Adrenal gland (tissue), 12 donors: Measurements from ENCODE around the gene HMCN2. TPM values are rescaled to one million over a fixed set of nuclear protein-coding genes. Genes with fewer than 3 reads are reported as not detected.

Experiments used
- DNase-seq, 7 donors: peaks; one replicate each; pipeline ENCODE4 v3.0.0-alpha.2; 2019 to 2020
- H3K27ac ChIP-seq, 5 donors: fragments of 200-600 bp; sonication (generic) in 4 of 5; 1 replicate in 3 of 5; 2 replicates in 2 of 5; pipeline versions ENCODE4 v1.5.1 to v1.8.0; 2016 to 2020; ENCODE audit warnings: mild to moderate bottlenecking in 1 of 5
- H3K27me3 ChIP-seq: fragments of 200-600 bp; 2 replicates; pipeline ENCODE4 v1.8.0; 2021
- H3K36me3 ChIP-seq, 2 donors: fragments of 200-600 bp; replicated peaks in 1 of 2; 1 replicate in 1 of 2; 2 replicates in 1 of 2; pipeline versions ENCODE4 v1.5.1 to v1.8.0; 2018 to 2022
- H3K4me1 ChIP-seq, 2 donors: fragments of 200-600 bp; replicated peaks in 1 of 2; 1 replicate in 1 of 2; 2 replicates in 1 of 2; pipeline versions ENCODE4 v1.5.1 to v1.8.0; 2018 to 2021
- H3K4me3 ChIP-seq, 4 donors: fragments of 200-600 bp; sonication (generic) in 3 of 4; one replicate each; pipeline ENCODE4 v1.5.1; 2016 to 2018
- H3K9me3 ChIP-seq, 3 donors: fragments of 200-600 bp; sonication (generic) in 1 of 3; replicated peaks in 1 of 3; 1 replicate in 2 of 3; 2 replicates in 1 of 3; pipeline versions ENCODE4 v1.5.1 to v1.8.0; 2016 to 2021
- CTCF ChIP-seq, 6 experiments: fragments of 450-650 bp in 4 of 6; fragments of 200-600 bp in 2 of 6; sonication (generic) in 1 of 6; IDR thresholded peaks; 1 replicate in 5 of 6; 2 replicates in 1 of 6; pipeline versions ENCODE4 v1.5.1 to v1.8.0; 2016 to 2021; ENCODE audit warnings: antibody characterized with exemption in 6 of 6, mild to moderate bottlenecking in 2 of 6, moderate library complexity in 1 of 6
- POLR2A ChIP-seq, 2 donors: fragments of 450-650 bp; IDR thresholded peaks; one replicate each; pipeline ENCODE4 v1.6.1; 2017; ENCODE audit warnings: antibody characterized with exemption in 2 of 2, mild to moderate bottlenecking in 2 of 2, moderate library complexity in 1 of 2
- WGBS, 4 donors: extraction: QIAGEN DNeasy Blood & Tissue Kit in 2 of 4; methylation state at CpG; one replicate each; pipeline versions ENCODE4 v1.1.5 to v1.1.7; 2013 to 2017; 5-methylcytosine and 5-hydroxymethylcytosine counted together
- intact Hi-C, 2 donors: fragments of 100-400 bp; cut with DNase I; formaldehyde crosslinking; loops; one replicate each; pipeline versions ENCODE4 v1.14.1 to v1.15.0; 2022 to 2023
- polyA plus RNA-seq, 3 donors: library from polyadenylated mRNA; stranded (reverse); fragments of 200-250 nt in 2 of 3; fragments of 350-450 nt in 1 of 3; fragmentation: Illumina TruSeq in 1 of 3; extraction: RNeasy Lipid Tissue Mini Kit (QIAGEN cat#74804) in 1 of 3; gene quantifications; one replicate each; pipeline ENCODE4 v1.2.3, GENCODE V29; 2013 to 2014
- total RNA-seq, 9 donors: library from RNA; depleted of rRNA in 4 of 9; stranded (reverse); fragments of >200 nt in 4 of 9; fragments of 120-200 nt in 1 of 9; fragmentation: NEBNext Ultra II Directional in 1 of 9; extraction: Animal tissue kit (Norgen Biotek cat#: 25700) in 1 of 9; gene quantifications; one replicate each; pipeline versions ENCODE4 v1.1.0 to v1.2.4, GENCODE V29; 2013 to 2023
- donor health status: healthy with polysubstance abuse.
- donor health status: Bipolar disorder and iron deficiency.
- donor health status: DM: yes; HTN: yes; CAD: no.
- donor health status: DM: no; HTN: no; CAD: no.
- donor health status: DM: no; HTN: no; CAD: no.
- donor health status: DM: yes; HTN: yes; CAD: no.

The HMCN2 gene
- total and polyA plus RNA-seq, 12 donors: 0.05 to 25.8 (median 0.42) TPM; not detected in 1

GRCh38 chr9:130458027-130458803, 192.7 kb downstream of the HMCN2 start:
- intact Hi-C loops: no loop called here
- Histone ChIP-seq H3K4me3 (no peak overlapping the region), H3K4me1 (peaks cover 9 to 10% of the 10 kb centered on the region in 2 donors), H3K27me3 (no peaks in the 10 kb centered on the region), H3K9me3 (no peaks in the 10 kb centered on the region), H3K27ac (no peak overlapping the region), H3K36me3 (no peaks in the 10 kb centered on the region)
- no peak for DNase-seq
- WGBS, 4 donors: 89 to 93% (median 92%) methylated on average over 15 to 23 of the region's 23 CpGs
- TF ChIP-seq POLR2A (IDR thresholded peaks at IDR 0.05) (no peak), CTCF (IDR thresholded peaks at IDR 0.05) (no peak)

GRCh38 chr9:130458804-130459067, 193.2 kb downstream of the HMCN2 start:
- WGBS, 4 donors: 58 to 64% (median 62%) methylated on average over 2 to 5 of the region's 5 CpGs; no CpG with 5 or more reads in 1 of the 4 donors
- Histone ChIP-seq H3K27me3 (no peaks in the 10 kb centered on the region), H3K36me3 (no peaks in the 10 kb centered on the region), H3K4me3 (no peak overlapping the region), H3K27ac (no peak overlapping the region), H3K4me1 (peaks cover 4% of the 10 kb centered on the region in 2 donors), H3K9me3 (no peaks in the 10 kb centered on the region)
- no peak for DNase-seq
- intact Hi-C loops: no loop called here
- no peak for TF ChIP-seq POLR2A (IDR thresholded peaks at IDR 0.05)

GRCh38 chr9:130459151-130459550, 193.6 kb downstream of the HMCN2 start:
- no peaks in the 10 kb centered on the region for H3K9me3 ChIP-seq
- H3K36me3 ChIP-seq: no peaks in the 10 kb centered on the region
- no peak for TF ChIP-seq CTCF (IDR thresholded peaks at IDR 0.05)
- no peak for TF ChIP-seq POLR2A (IDR thresholded peaks at IDR 0.05)
- H3K4me1 ChIP-seq: peaks cover 0 to under 1% of the 10 kb centered on the region in 2 donors
- WGBS, 4 donors: 83 to 90% (median 87%) methylated on average over 8 of the region's 8 CpGs
- intact Hi-C loops: no loop called here
- no peak overlapping the region for H3K4me3 ChIP-seq
- no peak overlapping the region for H3K27ac ChIP-seq
- H3K27me3 ChIP-seq: no peaks in the 10 kb centered on the region
- DNase-seq: no peak

GRCh38 chr9:130459941-130460669, 194.5 kb downstream of the HMCN2 start:
- Histone ChIP-seq H3K9me3 (no peaks in the 10 kb centered on the region), H3K27me3 (no peaks in the 10 kb centered on the region), H3K27ac (no peak overlapping the region), H3K36me3 (no peaks in the 10 kb centered on the region), H3K4me1 (no peaks in the 10 kb centered on the region), H3K4me3 (no peak overlapping the region)
- intact Hi-C loops: loop anchor here in 1 of 2 donors (2.0 kb wide), 1 partner anchor 223 kb away; no protein-coding TSS in a partner anchor
- TF ChIP-seq POLR2A (IDR thresholded peaks at IDR 0.05): no peak
- no peak for TF ChIP-seq CTCF (IDR thresholded peaks at IDR 0.05)
- 83 to 88% (median 85%) methylated on average over 8 to 11 of the region's 11 CpGs for WGBS, 4 donors
- DNase-seq: no peak
